Neutrophil (primary cell): Measurements from ENCODE around the gene SLC6A7.
A peak's percentile ranks its signal among the peaks of the same experiment; 100 is the strongest.

Source experiments
- H3K27ac ChIP-seq: fragments of 200-600 bp; sonication (generic); 2 replicates; pipeline ENCODE4 v1.5.1; 2016; ENCODE audit warnings: mild to moderate bottlenecking, moderate library complexity
- H3K27me3 ChIP-seq: fragments of 200-600 bp; sonication (generic); 2 replicates; pipeline ENCODE4 v1.6.0; 2016; ENCODE audit warnings: mild to moderate bottlenecking
- H3K36me3 ChIP-seq: fragments of 200-600 bp; sonication (generic); 2 replicates; pipeline ENCODE4 v1.5.1; 2017
- H3K4me1 ChIP-seq, 2 experiments: fragments of 200-600 bp in 1 of 2; sonication (generic) in 1 of 2; 1 replicate in 1 of 2; 2 replicates in 1 of 2; pipeline versions ENCODE4 v1.5.1 to v1.6.1; 2013 to 2016; ENCODE audit warnings: low read depth in 1 of 2, low read length in 1 of 2, mild to moderate bottlenecking in 1 of 2, moderate library complexity in 1 of 2; ENCODE audit not compliant: control insufficient read depth in 1 of 2, insufficient read depth in 1 of 2
- H3K4me3 ChIP-seq, 2 experiments: fragments of 200-600 bp in 1 of 2; sonication (generic) in 1 of 2; 1 replicate in 1 of 2; 2 replicates in 1 of 2; pipeline ENCODE4 v1.5.1; 2013 to 2016; ENCODE audit warnings: low read depth in 1 of 2, low read length in 1 of 2, mild to moderate bottlenecking in 1 of 2, moderate library complexity in 1 of 2
- H3K9me3 ChIP-seq: fragments of 200-600 bp; sonication (generic); 2 replicates; pipeline ENCODE4 v1.5.1; 2016
- CTCF ChIP-seq: fragments of 200-600 bp; sonication (generic); IDR thresholded peaks from 2 replicates; pipeline ENCODE4 v1.5.1; 2016; ENCODE audit warnings: antibody characterized with exemption

SLC6A7 gene

GRCh38 chr5:150189728-150190502 is at the start of gene SLC6A7:
Gene SLC6A7, plus strand, starts transcription at chr5:150190062. Its CDS starts 266 bp downstream, at chr5:150190328.
- TF ChIP-seq CTCF, result no peak
- no peaks in the 10 kb centered on the region for H3K36me3 ChIP-seq
- no peaks in the 10 kb centered on the region for H3K9me3 ChIP-seq
- no peak within 1 kb of the TSS for H3K4me3 ChIP-seq
- no peak within 1 kb of the TSS for H3K27ac ChIP-seq
- H3K4me1 ChIP-seq, result peaks cover 16 to 21% of the 10 kb centered on the region in 2 experiments
- peaks cover 59% of the 10 kb centered on the region for H3K27me3 ChIP-seq

DNA sequence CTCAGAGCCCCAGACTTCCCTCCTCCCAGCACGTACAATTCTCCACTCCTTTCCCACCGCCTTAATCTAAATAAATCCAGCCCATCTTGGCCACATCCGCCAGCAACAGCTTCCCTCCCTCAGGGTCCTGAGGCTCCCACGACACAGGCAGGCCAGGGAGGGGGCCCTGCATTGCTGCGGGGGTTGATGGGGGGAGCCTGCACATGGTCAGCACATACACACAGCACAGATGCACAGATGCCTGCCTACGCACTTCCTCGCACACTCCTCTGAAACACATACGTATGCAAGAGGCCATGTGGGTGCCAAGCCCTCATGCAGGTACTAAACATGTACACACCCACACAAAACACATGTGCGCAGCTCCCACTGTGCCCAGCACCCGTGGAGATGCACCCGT is 49.0 kb upstream of the SLC6A7 start:
- no peaks in the 10 kb centered on the region for H3K27me3 ChIP-seq
- no peak overlapping the region for H3K4me3 ChIP-seq
- TF ChIP-seq CTCF, result no peak
- peaks cover 8 to 10% of the 10 kb centered on the region in 2 experiments for H3K4me1 ChIP-seq
- no peaks in the 10 kb centered on the region for H3K9me3 ChIP-seq
- H3K36me3 ChIP-seq, result no peaks in the 10 kb centered on the region
- H3K27ac ChIP-seq, result no peak overlapping the region

DNA sequence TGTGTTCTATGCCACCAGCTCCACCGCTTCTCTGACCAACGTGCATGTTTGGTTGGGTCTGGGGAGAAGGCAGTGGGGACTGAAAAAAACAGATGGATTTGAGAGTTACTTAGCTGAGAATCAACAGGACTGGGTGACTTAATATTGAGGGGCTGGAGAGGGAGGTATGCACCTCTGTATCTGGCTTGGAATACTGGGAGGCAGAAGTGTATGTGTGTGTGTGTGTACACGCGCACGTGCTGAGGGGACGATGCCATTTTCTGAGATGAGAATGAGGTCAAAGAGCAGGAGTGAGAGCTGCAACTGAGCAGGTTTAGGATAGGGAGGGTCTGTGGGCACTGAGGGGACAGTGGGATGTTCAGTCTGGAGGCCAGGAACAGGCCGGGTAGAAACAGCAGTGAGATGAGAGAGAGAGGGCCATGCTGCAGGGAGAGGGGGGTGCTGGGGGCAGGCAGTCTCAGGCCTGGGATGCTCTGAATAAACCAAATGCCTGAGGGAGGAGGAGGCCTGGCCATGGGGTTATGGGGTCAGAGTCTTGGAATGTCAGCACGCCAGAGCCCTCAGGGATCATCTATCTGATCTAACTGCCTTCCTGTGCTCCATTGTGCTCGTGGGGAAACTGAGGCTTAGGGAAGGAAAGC is 48.2 kb upstream of the SLC6A7 start:
- H3K27ac ChIP-seq, result no peak overlapping the region
- H3K36me3 ChIP-seq, result no peaks in the 10 kb centered on the region
- TF ChIP-seq CTCF, result no peak
- no peak overlapping the region for H3K4me3 ChIP-seq
- H3K27me3 ChIP-seq, result no peaks in the 10 kb centered on the region
- H3K9me3 ChIP-seq, result no peaks in the 10 kb centered on the region
- peaks cover 8 to 10% of the 10 kb centered on the region in 2 experiments for H3K4me1 ChIP-seq

- Histone ChIP-seq H3K36me3 (no peaks in the 10 kb centered on the region), H3K4me3 (peak overlapping the region in 1 of 2 experiments; percentile 42), H3K4me1 (peaks cover 8 to 10% of the 10 kb centered on the region in 2 experiments), H3K27me3 (no peaks in the 10 kb centered on the region), H3K9me3 (no peaks in the 10 kb centered on the region), H3K27ac (peak overlapping the region; percentile 66)
- no peak for TF ChIP-seq CTCF
Measured at GRCh38 chr5:150142185-150142958, 47.5 kb upstream of the SLC6A7 start.

DNA sequence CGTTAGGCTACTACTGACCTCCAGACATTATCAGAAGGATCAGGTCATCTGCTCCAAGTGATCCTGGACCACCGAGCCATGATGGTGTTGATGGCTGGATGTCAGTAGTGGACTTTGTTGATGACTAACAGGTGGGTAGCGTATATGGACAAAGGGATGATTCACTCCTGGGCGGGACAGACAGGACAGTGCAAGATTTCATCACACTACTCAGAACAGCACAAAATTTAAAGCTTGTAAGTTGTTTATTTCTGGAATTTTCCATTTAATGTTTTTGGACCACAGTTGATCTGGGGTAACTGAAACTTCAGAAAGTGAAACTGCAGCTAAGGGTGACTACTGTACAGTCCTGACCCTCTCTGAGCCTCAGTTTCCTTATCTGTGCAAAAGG is 46.9 kb upstream of the SLC6A7 start:
- Histone ChIP-seq H3K4me1 (peaks cover 8 to 10% of the 10 kb centered on the region in 2 experiments), H3K36me3 (no peaks in the 10 kb centered on the region), H3K9me3 (no peaks in the 10 kb centered on the region), H3K27ac (peak overlapping the region; percentile 66), H3K4me3 (peak overlapping the region in 1 of 2 experiments; percentile 42), H3K27me3 (no peaks in the 10 kb centered on the region)
- no peak for TF ChIP-seq CTCF
